Measurements from ENCODE around the gene DHRS12.

The DHRS12 gene

GRCh38 chr13:51745243-51745642 is 58.7 kb downstream of the DHRS12 start:
- Histone ChIP-seq H3K9ac (ENCODE audit: low read length) (no peak overlapping the region), H3K9me3 (ENCODE audit: control insufficient read depth, low read length) (peaks cover 15% of the 10 kb centered on the region), H3K27me3 (replicated peaks; ENCODE audit: control insufficient read depth, insufficient read depth, low read length) (no peaks in the 10 kb centered on the region), H3K4me1 (ENCODE audit: control insufficient read depth, insufficient read depth, low read length) (peaks cover 36% of the 10 kb centered on the region), H3K4me3 (ENCODE audit: low read length) (no peak overlapping the region), H3K36me3 (ENCODE audit: control insufficient read depth, insufficient read depth, low read length, severe bottlenecking) (peaks cover 3% of the 10 kb centered on the region)
- no peak for DNase-seq (ENCODE audit: low read depth)

- Histone ChIP-seq H3K4me1 (ENCODE audit: control insufficient read depth, insufficient read depth, low read length) (peaks cover 51% of the 10 kb centered on the region), H3K36me3 (ENCODE audit: control insufficient read depth, insufficient read depth, low read length, severe bottlenecking) (no peaks in the 10 kb centered on the region), H3K9ac (ENCODE audit: low read length) (no peak overlapping the region), H3K27me3 (replicated peaks; ENCODE audit: control insufficient read depth, insufficient read depth, low read length) (no peaks in the 10 kb centered on the region), H3K4me3 (ENCODE audit: low read length) (no peak overlapping the region), H3K9me3 (ENCODE audit: control insufficient read depth, low read length) (peaks cover 3% of the 10 kb centered on the region)
- DNase-seq (ENCODE audit: low read depth), result no peak
Observed at GRCh38 chr13:51742611-51743010, 61.4 kb downstream of the DHRS12 start.

- Histone ChIP-seq H3K9ac (ENCODE audit: low read length) (no peak overlapping the region), H3K9me3 (ENCODE audit: control insufficient read depth, low read length) (no peaks in the 10 kb centered on the region), H3K4me3 (ENCODE audit: low read length) (no peak overlapping the region), H3K27me3 (replicated peaks; ENCODE audit: control insufficient read depth, insufficient read depth, low read length) (no peaks in the 10 kb centered on the region), H3K4me1 (ENCODE audit: control insufficient read depth, insufficient read depth, low read length) (peaks cover 50% of the 10 kb centered on the region), H3K36me3 (ENCODE audit: control insufficient read depth, insufficient read depth, low read length, severe bottlenecking) (no peaks in the 10 kb centered on the region)
- DNase-seq (ENCODE audit: low read depth), result no peak
Observed at GRCh38 chr13:51742031-51742430, 61.9 kb downstream of the DHRS12 start.

DNA sequence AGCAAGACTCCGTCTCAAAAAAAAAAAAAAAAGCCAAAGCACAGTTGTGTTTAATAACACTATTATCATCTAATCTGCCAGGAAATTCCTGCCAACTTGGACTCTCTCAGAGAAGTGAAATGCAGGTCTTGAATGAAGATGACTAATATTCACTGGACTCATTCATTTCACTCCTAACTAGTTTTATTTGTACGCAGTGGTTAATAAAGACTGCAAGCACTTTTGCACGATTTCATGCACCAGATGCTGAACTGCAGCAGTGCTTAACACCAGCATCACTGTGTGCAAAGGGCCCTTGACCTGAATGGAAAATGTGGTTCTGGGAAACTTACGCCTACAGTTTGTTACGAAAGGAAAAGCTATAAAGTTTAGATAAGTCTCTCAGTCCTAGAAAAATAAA is 63.3 kb downstream of the DHRS12 start:
- H3K4me3 ChIP-seq (ENCODE audit: low read length), result peak overlapping the region; percentile 45
- peak overlapping the region; percentile 69 for H3K9ac ChIP-seq (ENCODE audit: low read length)
- no peaks in the 10 kb centered on the region for H3K27me3 ChIP-seq (replicated peaks; ENCODE audit: control insufficient read depth, insufficient read depth, low read length)
- no peaks in the 10 kb centered on the region for H3K9me3 ChIP-seq (ENCODE audit: control insufficient read depth, low read length)
- H3K36me3 ChIP-seq (ENCODE audit: control insufficient read depth, insufficient read depth, low read length, severe bottlenecking), result no peaks in the 10 kb centered on the region
- peaks cover 44% of the 10 kb centered on the region for H3K4me1 ChIP-seq (ENCODE audit: control insufficient read depth, insufficient read depth, low read length)
- peak; percentile 27 for DNase-seq (ENCODE audit: low read depth)

DNA sequence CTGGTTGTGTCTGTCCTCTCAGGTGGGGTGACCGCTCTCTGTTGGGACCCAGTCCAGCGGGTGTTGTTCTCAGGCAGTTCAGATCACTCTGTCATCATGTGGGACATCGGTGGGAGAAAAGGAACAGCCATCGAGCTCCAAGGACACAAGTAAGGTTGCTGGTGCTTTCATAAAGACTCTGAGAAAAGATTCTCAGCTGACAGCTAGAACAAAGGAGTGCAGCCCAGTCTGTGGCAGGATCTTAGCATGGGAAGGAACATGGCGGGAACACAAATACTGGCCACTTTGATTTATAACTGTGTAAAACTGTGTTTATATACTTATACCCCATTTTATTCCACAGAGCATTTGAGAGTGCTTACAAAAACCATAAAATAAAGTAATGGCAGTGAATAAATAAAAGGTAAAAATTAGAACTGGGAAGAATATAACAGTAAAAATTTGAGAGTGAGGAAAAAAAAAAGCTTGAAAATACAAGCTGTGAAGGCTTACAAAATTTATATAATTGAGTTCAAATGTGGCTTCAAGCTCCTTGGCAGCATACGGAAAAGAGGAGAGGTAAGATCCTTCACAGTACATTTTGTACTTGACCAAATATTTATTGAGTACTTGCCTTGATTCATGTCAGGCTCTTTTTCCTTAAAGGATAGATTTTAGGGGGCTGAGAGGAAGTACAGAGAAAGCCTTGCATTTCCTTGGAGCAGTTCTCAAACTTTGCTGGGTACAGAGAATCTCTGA is 64.8 kb downstream of the DHRS12 start:
- Histone ChIP-seq H3K4me1 (ENCODE audit: control insufficient read depth, insufficient read depth, low read length) (peaks cover 44% of the 10 kb centered on the region), H3K36me3 (ENCODE audit: control insufficient read depth, insufficient read depth, low read length, severe bottlenecking) (no peaks in the 10 kb centered on the region), H3K9me3 (ENCODE audit: control insufficient read depth, low read length) (no peaks in the 10 kb centered on the region), H3K9ac (ENCODE audit: low read length) (peak overlapping the region; percentile 76), H3K4me3 (ENCODE audit: low read length) (peak overlapping the region; percentile 45), H3K27me3 (replicated peaks; ENCODE audit: control insufficient read depth, insufficient read depth, low read length) (no peaks in the 10 kb centered on the region)
- DNase-seq (ENCODE audit: low read depth), result no peak

DNA sequence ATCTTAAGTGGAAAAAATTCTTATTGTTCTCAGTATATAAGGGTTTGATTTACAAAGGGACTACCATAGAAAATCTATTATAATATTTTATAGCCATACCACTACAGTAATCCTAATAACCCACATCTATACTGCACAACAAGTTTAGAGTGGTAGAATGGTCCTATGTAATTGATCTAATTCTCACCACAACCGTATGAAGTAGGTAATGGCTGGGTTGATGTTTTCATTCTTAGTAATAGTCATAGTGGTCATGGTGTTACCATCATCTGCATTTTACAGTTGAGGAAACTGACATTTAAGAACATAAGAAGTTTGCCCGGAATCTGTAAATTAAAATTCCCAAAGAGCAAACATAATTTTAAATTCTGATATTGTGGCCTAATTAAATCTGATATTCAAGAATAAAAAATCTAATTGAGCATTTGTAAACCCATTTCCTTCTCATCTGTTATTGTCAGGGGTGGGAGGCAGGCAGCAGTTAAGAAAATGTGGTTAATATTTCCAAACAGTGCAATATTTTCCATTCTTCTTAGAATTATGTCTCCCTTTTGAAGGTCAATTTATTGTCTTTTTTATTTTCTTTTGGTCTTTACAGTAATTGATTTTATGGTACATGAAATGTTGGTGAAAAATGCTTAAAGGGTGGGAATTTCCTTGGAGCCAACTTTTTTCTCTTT is 65.6 kb downstream of the DHRS12 start:
- H3K27me3 ChIP-seq (replicated peaks; ENCODE audit: control insufficient read depth, insufficient read depth, low read length), result no peaks in the 10 kb centered on the region
- H3K4me3 ChIP-seq (ENCODE audit: low read length), result no peak overlapping the region
- no peak for DNase-seq (ENCODE audit: low read depth)
- no peaks in the 10 kb centered on the region for H3K9me3 ChIP-seq (ENCODE audit: control insufficient read depth, low read length)
- no peaks in the 10 kb centered on the region for H3K36me3 ChIP-seq (ENCODE audit: control insufficient read depth, insufficient read depth, low read length, severe bottlenecking)
- peaks cover 51% of the 10 kb centered on the region for H3K4me1 ChIP-seq (ENCODE audit: control insufficient read depth, insufficient read depth, low read length)
- no peak overlapping the region for H3K9ac ChIP-seq (ENCODE audit: low read length)

GRCh38 chr13:51737609-51738008 is 66.4 kb downstream of the DHRS12 start:
- peaks cover 46% of the 10 kb centered on the region for H3K4me1 ChIP-seq (ENCODE audit: control insufficient read depth, insufficient read depth, low read length)
- no peak overlapping the region for H3K9ac ChIP-seq (ENCODE audit: low read length)
- no peak overlapping the region for H3K4me3 ChIP-seq (ENCODE audit: low read length)
- no peaks in the 10 kb centered on the region for H3K27me3 ChIP-seq (replicated peaks; ENCODE audit: control insufficient read depth, insufficient read depth, low read length)
- H3K36me3 ChIP-seq (ENCODE audit: control insufficient read depth, insufficient read depth, low read length, severe bottlenecking), result no peaks in the 10 kb centered on the region
- DNase-seq (ENCODE audit: low read depth), result no peak
- no peaks in the 10 kb centered on the region for H3K9me3 ChIP-seq (ENCODE audit: control insufficient read depth, low read length)

GRCh38 chr13:51734786-51735185 is 69.2 kb downstream of the DHRS12 start:
- peak; percentile 24 for DNase-seq (ENCODE audit: low read depth)
- H3K4me3 ChIP-seq (ENCODE audit: low read length), result no peak overlapping the region
- peaks cover 46% of the 10 kb centered on the region for H3K4me1 ChIP-seq (ENCODE audit: control insufficient read depth, insufficient read depth, low read length)
- H3K27me3 ChIP-seq (replicated peaks; ENCODE audit: control insufficient read depth, insufficient read depth, low read length), result no peaks in the 10 kb centered on the region
- H3K9ac ChIP-seq (ENCODE audit: low read length), result no peak overlapping the region
- H3K9me3 ChIP-seq (ENCODE audit: control insufficient read depth, low read length), result no peaks in the 10 kb centered on the region
- H3K36me3 ChIP-seq (ENCODE audit: control insufficient read depth, insufficient read depth, low read length, severe bottlenecking), result no peaks in the 10 kb centered on the region

DNA sequence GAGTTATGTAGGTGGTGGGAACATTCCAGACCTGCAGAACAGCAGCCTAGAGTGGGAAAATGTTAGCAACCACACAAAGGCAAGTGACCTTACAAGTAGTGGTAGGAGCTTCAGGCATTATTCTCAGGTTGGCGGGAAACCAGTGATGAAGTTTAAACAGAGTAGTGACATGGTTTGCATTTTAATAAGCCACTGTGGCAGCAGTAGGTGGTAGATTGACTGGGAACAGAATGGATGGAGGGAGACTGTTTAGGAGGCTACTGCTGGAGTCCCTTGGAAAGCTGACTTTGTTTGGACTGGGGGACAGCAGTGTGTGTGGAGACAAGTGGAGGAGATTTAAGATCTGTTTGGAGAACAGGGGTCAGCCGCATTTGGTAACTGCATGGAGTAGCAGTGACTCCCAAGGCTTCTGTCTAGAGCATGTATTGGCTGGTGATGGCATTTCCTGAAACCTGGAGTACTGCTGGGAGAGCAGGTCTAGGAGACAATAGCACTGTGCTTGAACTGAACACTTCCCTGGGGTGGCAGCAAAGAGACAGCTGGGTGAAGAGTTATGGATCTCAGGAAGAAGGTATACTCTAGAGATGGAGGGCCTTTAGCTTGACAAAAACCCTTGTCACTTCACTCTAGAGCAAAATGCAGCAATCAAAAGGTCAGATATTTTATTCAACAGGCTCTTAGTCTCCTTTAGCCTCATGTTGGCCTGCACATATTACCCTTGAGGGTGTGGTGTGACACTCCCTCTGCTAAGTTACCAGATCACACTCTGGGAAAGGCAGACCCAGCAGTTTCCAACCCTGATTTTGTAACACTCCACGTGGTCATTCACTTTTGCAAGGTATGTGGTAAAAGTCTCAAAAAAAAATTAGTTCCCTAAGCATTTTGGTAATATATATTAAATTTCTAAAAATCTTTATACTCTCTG is 70.3 kb downstream of the DHRS12 start:
- peak; percentile 19 for DNase-seq (ENCODE audit: low read depth)

GRCh38 chr13:51731759-51732158 is 72.2 kb downstream of the DHRS12 start:
- Histone ChIP-seq H3K27me3 (replicated peaks; ENCODE audit: control insufficient read depth, insufficient read depth, low read length) (no peaks in the 10 kb centered on the region), H3K36me3 (ENCODE audit: control insufficient read depth, insufficient read depth, low read length, severe bottlenecking) (no peaks in the 10 kb centered on the region), H3K4me3 (ENCODE audit: low read length) (no peak overlapping the region), H3K4me1 (ENCODE audit: control insufficient read depth, insufficient read depth, low read length) (peaks cover 57% of the 10 kb centered on the region), H3K9ac (ENCODE audit: low read length) (no peak overlapping the region), H3K9me3 (ENCODE audit: control insufficient read depth, low read length) (no peaks in the 10 kb centered on the region)
- DNase-seq (ENCODE audit: low read depth), result peak; percentile 75

More for the DNA sequence above, 70.3 kb downstream of the DHRS12 start:
- Histone ChIP-seq H3K9me3 (ENCODE audit: control insufficient read depth, low read length) (no peaks in the 10 kb centered on the region), H3K4me3 (ENCODE audit: low read length) (no peak overlapping the region), H3K9ac (ENCODE audit: low read length) (peak overlapping the region; percentile 40), H3K27me3 (replicated peaks; ENCODE audit: control insufficient read depth, insufficient read depth, low read length) (no peaks in the 10 kb centered on the region), H3K4me1 (ENCODE audit: control insufficient read depth, insufficient read depth, low read length) (peaks cover 46% of the 10 kb centered on the region), H3K36me3 (ENCODE audit: control insufficient read depth, insufficient read depth, low read length, severe bottlenecking) (no peaks in the 10 kb centered on the region)

DNA sequence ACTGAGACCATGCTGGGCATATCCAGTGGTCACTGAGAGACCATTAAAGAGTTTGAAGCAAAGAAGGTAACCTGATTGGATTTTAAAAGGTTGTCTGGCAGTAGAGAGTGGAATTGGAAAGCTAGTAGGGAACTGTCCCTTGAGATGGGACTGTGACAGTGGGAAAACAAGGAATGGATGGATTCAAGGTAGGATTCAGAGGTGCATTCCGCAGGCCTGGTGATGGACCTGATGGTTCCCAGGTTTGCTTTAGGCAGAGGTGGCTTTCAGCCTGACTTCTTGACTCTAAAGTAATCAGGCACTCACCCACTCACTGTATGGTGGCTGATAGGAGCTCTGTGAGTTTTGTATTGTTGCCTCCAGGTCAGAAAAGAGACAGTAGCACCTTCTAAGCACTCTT is 73.0 kb downstream of the DHRS12 start:
- H3K27me3 ChIP-seq (replicated peaks; ENCODE audit: control insufficient read depth, insufficient read depth, low read length), result no peaks in the 10 kb centered on the region
- no peak overlapping the region for H3K9ac ChIP-seq (ENCODE audit: low read length)
- H3K9me3 ChIP-seq (ENCODE audit: control insufficient read depth, low read length), result no peaks in the 10 kb centered on the region
- DNase-seq (ENCODE audit: low read depth), result no peak
- H3K36me3 ChIP-seq (ENCODE audit: control insufficient read depth, insufficient read depth, low read length, severe bottlenecking), result no peaks in the 10 kb centered on the region
- H3K4me1 ChIP-seq (ENCODE audit: control insufficient read depth, insufficient read depth, low read length), result peaks cover 66% of the 10 kb centered on the region
- H3K4me3 ChIP-seq (ENCODE audit: low read length), result peak overlapping the region; percentile 66

Measured in adipocyte (in vitro differentiated cells).